Fibroblast of gingiva (primary cell): ENCODE measurements around the gene GLRA1.
"Not testable (repeated sequence)": the region's sequence is repeated elsewhere in the genome, so short reads cannot be mapped to it uniquely, and the experiment has no call there.

Experiments used
- DNase-seq: peaks from one replicate; pipeline ENCODE4 v3.0.0-alpha.2; 2011; ENCODE audit warnings: low read depth

GLRA1 gene

DNA sequence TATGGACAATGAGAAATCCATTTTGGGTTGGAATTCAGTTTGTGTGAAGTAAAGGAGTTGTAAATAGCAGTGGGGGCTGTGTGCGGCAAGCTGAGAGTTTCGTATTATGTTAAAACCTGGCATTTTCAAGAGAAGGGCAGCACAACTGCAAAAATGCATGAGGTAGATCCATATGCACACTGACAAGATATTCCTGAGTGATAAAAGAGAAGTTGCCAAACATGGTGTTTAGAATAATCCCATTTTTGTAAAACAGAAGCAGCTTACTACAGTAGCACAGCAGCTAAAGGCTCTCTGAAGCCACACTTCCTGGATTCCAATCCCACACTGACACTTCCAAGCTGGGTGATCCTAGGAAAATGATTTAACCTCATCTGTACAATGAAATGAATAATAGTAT is 11.2 kb downstream of the GLRA1 start:
- DNase-seq, result no peak

DNA sequence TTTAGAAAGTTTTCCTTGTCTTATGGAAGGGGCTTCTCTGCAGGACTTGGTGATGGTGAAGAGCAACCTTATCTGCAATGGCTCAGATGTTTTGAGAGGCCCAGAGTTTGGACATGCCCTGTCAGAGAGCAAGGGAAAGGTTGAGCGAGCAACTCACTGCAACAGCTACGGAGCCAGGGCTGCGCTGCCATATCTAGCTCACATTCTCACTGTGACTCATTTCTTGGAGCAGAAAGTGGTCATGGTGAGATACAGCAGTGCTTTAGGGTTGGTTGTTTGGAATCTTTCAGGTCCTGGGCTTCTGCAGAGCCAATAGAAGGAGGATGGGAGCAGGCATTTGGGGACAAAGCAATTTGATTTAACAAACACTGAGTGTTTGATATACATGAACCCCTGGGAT is 12.3 kb downstream of the GLRA1 start:
- DNase-seq, result no peak

DNA sequence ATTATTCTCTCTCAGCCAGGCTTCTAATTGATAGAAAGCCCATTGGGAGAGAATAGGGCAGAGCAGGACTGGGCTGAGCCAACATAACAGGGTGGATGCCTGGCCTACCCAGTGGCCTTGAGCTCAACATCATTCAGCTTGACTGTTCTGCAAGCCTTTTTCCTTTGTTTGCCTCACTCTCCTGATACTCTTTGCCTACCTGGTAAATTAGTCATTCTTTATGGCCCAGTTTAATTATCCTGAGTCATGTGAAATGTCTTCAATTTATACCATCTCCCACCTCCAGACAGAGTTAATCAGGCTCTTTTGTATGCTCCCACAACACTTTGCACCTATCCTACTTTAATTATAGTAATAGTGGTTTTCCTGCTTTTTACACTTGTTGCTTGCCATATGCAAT is 13.6 kb downstream of the GLRA1 start:
- DNase-seq, result no peak

DNA sequence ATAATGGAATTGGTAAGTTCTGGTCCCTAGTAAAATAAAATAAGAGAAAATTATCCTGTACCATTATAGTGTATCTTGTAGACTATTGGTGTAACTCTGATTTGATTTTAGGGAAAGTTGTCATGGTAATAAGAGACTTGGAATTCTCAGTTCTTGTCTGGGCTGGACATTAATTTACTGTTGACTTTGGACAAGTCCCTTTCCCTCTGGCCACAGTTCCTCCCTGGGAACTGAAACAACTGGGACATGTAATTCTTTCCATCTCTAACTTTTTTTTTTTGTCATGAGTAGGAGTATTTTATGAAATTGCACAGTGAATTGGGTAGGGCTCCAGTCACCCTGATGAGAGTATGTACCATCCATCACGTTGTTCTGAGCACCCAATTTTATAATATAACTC is 15.0 kb downstream of the GLRA1 start:
- no peak for DNase-seq

DNA sequence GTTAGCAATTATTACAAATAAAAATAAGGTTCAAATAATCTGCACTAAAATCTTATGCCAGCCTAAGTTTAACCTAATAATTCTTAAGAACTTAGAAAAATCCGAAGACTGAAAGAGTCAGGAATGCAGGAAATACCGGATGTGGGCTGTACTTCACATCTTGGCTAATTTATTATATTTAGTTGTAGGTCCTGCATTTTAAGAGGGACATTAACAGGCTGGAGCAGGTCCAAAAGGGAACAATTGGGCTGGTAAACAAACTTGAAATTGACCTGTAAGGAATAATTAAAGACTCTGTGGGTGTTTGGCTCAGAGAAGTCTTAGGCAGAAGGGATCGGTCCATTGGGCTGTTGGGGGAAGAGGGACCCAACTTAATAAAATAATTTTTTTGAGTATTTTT is 18.4 kb downstream of the GLRA1 start:
- DNase-seq, result no peak

DNA sequence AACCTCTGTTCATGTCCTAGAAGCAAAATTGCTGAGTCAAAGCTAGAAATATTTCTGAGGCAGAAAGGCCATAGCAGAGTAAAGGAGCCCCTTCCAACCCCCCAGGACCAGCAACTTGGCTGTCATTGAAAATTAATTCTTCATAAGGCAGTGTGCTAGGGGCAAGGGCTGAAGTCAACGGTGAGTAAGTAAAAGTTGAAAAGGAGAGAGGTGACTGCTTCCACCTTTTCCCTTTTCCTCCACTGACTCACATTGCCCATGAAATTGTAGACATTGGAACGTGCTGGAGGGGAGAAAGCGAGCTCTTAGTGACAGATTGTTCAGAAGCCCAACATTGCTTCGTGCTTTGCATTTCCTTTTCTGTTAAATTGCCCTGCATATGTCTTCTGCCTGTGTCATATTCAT is 19.1 kb downstream of the GLRA1 start:
- DNase-seq, result no peak

DNA sequence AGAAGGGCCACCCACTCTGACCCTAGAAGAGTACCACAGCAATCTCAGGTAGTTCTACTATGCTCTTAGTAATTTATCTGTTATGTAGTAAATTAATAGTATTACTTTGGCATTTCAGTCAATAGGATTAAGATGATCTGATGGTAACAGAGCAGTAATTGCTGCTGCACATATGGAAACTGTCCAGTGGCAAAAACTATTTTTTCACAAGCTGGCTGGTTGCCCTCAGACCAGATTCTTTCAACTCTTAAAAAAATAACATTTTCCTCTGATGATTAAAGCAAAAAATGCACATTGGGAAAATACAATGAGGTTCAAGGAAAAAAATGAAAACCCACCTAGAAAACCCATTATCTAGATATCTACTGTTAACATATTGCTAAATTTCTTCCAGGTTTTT is 19.7 kb downstream of the GLRA1 start:
- no peak for DNase-seq

DNA sequence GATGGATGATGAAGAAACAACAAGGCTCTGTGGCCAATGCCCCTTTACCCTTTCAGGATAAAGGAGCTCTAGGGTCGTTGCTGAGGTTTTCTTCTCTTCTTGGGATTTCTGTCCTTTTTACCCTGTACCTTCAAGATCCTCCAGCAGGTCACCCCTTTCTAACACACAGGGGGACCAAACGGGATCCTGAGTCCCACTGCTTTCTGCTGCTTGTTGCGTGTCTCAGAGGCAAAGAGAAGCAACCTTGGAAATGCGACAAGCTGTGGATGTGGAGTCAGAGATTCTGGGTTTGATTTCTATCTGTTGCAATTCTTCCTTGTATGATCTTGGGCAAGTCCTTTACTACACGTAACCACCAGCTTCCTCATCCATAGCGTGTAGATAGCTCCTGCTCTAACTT is 20.5 kb downstream of the GLRA1 start:
- no peak for DNase-seq

DNA sequence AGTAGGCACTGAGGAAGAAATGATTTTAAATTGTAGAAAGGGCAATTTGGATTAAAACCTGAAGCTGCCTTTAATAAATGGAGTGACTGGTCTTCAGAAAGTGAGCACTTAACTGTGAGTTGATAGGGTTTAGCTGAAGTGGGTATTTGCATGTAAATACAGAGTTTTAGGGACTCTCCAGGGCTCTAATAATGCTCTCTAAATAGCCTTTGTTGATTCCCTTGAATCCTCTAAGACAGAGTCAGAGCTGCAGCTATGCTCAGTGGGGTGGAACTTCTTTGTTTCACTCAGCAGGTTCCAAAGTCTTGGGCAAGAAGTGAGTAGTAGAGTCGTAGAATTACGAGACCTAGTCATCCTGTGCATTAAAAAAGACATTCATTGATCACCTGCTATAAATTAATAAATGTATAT is 21.4 kb downstream of the GLRA1 start:
- DNase-seq, result no peak

DNA sequence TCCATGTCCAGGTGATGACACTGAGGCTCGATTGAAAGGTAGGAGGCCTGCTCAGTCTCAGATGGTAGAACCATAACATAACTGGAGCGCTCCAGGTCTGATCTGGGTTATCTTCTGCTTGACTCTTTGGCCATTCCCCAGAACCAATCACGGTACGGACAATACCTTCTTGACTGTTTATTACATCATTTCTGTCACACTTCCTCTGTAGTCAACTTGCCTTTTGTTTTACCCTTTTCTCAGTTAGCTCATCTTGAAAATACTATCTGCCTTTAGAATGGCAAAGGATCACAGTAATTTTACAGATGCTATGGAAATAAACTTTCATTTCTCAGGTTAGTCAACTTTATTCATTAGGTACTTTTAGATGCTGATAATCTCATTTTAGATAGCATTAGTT is 22.4 kb downstream of the GLRA1 start:
- no peak for DNase-seq

DNA sequence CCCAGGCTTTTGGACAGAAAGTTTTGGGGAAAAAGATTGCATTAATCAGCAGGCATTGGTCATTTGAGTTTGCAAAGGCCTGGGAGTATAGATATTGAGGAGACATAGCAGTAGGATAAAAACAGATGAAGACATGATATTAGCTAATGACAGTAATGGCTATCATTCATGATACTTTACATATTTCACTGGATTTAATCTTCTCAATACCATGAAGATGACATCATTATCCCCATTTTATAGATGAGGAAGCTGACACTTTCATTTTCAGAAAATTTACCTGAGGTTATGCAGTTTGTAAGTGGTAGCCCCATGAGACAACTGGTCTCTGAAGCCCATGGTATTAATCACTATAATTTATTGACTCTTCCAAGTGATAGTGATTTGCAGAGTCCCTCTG is 23.0 kb downstream of the GLRA1 start:
- no peak for DNase-seq

DNA sequence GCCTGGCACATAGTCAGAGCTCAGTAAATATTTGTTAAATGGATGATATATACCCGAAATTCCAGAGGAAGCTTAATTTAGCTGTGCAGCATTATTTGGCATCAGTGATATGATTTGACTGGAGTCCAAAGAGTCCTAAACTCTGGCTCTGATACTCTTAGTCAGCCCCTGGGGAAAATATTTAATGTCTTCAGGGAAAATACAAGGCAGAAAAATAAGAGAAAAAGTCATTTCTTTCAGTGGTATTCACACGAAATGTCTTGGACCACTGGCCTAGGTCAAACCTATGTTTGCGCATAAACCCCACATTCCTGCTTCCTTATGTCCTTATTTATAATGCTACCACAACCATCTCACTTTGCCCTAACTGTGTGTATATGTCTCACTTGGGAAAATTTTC is 23.8 kb downstream of the GLRA1 start:
- no peak for DNase-seq

DNA sequence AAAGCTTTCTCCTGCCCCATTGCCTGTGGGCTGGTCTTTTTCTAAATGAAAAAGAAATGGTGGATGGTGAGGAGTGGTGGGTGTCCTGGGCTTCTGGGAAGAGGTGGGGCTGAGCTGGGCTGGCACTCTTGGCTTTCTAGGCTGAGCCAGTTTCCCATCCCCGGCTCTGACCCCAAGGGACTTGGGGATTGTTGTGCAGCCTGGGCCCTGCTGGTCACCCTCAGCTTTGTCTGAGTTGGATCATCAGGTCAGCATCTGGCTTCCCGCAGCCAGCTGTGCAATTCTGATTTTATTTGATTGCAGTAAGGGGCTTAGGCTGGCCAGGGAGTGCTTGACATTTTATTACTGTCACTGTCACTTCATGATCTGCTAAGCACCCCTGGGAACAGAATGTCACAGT is 25.3 kb downstream of the GLRA1 start:
- no peak for DNase-seq

DNA sequence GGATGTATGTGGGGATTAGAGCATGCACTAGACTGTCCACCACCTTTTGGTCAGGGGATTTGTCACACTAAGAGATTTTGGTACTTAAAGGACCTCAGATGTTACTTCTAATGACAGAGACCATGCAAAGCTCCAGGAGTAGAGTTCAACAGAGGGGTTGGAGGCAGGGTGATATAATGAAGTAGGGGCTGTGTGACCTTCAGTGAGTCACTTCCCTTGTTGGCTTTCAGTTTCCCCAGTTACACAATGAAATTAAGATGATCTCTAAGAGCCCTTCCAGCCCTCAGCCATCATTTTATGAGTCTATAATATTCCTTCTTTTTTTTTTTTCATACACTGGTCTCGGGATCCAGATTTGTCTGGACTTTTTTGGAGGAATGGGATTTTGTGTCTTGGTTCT is 26.8 kb downstream of the GLRA1 start:
- DNase-seq, result no peak

DNA sequence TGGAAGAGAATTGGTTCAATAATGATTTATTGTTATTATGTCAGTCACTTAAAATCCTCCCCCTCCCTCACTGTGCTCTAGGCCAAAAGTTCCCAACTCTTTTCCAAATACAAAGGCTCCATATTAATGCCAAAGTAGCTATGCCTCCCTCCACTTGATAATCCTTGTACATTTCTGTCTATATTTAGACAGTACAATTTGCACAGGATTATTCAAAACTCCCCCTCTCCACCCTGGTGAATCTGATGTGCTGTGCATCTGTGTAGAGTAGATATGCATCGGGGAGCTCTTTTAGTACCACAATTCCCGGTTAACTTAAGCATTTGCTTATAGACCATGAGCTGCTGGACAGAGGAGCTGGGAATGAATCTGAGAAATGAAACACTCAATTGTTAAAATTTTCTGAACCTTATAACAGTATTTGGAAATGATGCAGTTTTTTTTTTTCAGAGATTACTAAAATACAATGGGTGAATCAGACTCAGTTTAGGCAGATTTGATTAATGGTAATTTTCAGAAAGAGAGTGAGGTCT is 27.6 kb downstream of the GLRA1 start:
- DNase-seq, result no peak

DNA sequence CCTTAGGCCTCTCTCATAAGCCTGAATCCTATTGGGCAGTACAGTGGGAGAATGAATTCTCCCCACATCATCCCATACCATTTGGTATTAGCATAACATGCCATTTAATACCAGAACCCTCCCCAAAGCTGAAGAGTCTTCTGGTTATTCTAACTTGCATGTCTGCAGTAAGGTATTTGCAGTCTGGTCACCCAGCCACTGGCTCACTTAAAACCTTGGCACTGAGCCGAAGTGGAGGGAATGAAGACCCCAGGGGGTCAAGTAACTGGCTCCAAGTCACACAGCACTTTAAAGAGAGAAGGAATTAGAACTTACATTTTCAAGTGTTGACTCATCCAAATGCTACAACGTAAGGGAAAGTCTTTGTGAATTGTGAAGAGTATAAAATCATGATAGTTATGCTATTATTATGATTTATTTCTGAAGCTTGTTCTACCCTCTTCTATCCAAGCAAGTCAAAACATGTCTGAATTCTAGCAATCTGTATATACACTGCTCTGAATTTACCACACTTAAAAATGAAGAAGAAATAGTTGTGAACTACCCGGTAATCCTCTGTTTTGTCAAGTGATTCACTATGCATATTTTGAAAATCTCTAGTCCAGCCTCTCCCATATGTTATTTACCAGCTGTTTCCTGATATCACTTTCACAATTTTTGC is 28.5 kb downstream of the GLRA1 start:
- DNase-seq, result no peak

DNA sequence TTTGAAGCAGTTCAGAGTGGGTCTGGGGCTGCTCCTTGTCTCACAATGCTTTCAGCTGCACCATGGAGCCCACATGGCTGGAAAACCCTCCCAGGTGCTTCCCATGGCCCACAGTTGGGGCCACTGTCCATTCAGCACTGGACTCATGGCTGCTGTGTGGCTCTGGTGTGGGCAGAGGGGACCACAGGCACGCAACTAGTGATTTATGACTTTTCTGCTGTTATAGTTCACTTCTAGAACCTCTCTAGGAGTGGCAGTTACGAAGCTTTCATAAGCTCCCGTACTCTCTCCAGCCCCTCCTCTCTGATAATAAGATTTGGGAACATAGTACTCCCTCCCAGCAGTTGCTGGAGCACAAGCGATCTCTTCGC is 29.0 kb downstream of the GLRA1 start:
- DNase-seq, result no peak

DNA sequence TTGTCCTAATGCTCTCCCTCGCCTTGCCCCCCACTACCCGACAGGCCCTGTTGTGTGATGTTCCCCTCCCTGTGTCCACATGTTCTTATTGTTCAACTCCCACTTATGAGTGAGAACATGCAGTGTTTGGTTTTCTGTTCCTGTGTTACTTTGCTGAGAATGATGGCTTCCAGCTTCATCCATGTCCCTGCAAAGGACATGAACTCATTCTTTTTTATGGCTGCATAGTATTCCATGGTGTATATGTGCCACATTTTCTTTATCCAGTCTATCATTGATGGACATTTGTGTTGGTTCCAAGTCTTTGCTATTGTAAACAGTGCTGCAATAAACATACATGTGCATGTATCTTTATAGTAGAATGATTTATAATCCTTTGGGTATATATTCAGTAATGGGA is 31.2 kb downstream of the GLRA1 start:
- DNase-seq, result not testable (repeated sequence)

DNA sequence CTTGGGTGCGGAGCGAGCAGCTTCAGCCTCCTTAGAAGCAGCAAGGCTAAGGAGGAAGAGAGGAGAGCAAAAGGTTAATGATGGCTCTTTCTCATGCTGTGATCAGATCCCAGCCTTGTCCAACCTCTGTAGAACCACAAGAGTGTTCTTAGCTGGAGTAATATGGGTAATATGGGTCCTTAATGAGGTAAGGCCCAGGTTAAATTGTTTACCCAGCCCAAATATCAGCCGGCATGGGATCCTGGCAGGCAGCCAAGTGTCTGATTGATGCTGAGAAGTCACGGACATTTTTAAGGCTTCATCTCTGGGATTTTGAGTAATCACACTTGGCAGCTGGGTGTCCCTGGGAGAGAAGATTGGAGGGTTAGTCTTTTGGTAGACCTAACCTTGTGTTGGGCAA is 32.3 kb downstream of the GLRA1 start:
- no peak for DNase-seq

DNA sequence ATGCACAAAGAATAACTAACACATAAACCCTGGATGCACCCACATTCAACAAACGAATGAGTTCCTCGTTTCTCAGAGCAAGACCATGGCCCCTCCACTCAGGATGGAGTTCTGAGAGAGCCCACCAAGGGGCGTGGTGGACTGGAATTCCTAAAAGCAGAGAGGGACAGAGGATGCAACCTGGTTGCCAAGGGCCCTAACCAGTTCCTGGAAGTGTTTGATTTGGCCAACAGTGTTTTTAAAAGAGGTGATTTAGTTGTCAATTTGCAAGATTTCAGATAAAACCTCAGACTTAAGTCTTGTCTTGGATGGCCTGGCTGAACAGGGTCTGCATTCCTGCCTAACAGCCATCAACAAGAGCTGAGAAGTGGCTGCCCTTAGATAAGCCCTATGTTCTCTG is 34.4 kb downstream of the GLRA1 start:
- no peak for DNase-seq

DNA sequence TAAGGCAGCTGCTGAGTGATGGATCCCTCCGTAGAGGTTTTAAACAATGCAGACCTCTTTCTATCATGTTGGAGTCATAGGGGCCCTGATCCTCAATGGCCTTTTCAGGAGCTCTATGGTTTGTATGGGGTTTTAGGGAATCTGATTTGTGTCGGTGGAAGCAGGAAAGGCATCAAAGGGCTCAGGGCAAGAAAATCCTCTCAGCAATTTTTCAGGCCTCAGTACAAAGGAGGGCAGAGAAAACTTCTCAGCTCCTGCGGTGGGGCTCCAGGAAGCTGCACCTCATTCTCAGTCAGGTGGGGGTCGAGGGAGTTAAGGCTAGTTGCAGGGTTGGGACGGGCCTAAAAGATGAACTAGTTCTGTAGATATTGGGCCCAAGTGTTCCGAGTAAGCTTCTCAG is 35.0 kb downstream of the GLRA1 start:
- DNase-seq, result no peak

DNA sequence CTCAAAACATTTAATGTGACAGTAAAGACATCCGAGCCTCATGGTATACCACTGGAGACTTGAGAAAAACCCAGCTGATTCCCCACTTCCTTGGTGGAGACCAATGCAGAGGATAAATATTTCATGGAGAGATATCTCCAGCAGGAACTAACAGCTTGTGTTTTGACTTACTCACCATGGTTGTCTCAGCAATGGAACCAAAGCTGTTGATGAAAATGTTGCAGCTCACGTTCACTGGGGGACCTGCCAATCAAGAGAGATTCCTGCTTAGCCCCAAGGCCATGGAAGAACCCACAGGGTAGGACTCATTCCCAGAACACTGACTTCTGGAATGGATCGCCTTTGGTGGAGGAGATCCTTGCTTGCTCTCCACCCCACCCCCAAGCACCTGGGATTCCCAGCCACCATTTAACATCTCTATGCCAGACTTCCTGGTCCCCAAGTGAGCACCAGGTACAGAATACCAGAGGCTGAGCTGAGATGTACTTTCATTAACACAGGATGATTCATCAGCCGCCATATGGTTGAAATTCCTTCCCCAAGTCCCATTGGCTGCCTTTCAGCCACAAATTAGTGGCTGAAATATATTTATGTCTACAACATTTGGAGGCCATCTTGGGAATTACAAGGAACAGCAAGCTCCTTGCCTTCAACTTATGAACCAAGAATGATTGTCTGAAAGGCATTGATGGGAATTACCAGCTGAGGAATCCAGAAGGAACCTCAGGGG is 37.9 kb downstream of the GLRA1 start:
- no peak for DNase-seq

DNA sequence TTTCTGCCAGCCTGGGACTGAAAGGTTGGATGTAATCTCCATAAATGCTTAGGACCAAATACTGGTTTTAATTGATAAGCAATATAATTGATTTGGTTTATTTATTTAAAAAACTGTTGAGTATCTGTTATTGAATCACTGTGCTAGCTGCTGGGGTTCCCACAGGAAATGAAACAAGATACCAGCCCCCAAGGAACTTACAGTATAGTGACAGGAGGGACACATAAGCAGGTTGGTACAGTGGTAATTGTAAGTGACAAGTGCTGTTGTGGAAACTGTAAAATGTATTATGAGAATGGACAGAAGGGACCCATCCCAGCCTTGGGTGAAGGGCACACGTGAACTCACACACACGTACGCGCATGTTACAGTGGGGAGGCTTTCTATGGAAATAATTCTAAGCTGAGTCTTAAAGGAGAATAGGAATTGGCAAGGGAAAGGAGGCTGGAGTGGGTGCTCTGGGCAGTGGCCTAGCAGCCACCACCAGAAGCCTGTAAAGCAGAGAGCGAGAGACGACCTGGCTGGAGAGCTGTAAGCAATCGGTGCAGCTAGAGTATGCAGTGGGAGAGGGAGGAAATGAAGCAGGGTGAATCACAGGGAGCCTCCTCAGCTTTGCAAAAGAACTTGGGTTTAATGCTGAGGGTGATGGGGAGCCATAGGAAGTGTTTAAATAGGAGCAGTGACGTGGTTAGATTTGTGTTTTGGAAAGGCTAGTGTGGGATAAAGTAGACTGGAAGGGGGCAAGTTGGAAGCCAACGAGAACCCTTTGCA is 39.3 kb downstream of the GLRA1 start:
- no peak for DNase-seq
